GM12892 (cell line): Measurements from ENCODE around the gene OSBP2.

ENCODE experiments used
- POLR2A ChIP-seq: IDR thresholded peaks from 2 replicates; pipeline ENCODE4 v1.6.1; 2011; ENCODE audit warnings: low read depth, low read length, control low read depth
- POLR2AphosphoS5 ChIP-seq: IDR thresholded peaks from 2 replicates; pipeline ENCODE4 v1.6.1; 2011; ENCODE audit warnings: low read depth, low read length, control low read depth
- TAF1 ChIP-seq: IDR thresholded peaks from 2 replicates; pipeline ENCODE4 v1.6.1; 2011; ENCODE audit warnings: low read depth, mild to moderate bottlenecking, control low read depth, low read length, borderline replicate concordance

DNA sequence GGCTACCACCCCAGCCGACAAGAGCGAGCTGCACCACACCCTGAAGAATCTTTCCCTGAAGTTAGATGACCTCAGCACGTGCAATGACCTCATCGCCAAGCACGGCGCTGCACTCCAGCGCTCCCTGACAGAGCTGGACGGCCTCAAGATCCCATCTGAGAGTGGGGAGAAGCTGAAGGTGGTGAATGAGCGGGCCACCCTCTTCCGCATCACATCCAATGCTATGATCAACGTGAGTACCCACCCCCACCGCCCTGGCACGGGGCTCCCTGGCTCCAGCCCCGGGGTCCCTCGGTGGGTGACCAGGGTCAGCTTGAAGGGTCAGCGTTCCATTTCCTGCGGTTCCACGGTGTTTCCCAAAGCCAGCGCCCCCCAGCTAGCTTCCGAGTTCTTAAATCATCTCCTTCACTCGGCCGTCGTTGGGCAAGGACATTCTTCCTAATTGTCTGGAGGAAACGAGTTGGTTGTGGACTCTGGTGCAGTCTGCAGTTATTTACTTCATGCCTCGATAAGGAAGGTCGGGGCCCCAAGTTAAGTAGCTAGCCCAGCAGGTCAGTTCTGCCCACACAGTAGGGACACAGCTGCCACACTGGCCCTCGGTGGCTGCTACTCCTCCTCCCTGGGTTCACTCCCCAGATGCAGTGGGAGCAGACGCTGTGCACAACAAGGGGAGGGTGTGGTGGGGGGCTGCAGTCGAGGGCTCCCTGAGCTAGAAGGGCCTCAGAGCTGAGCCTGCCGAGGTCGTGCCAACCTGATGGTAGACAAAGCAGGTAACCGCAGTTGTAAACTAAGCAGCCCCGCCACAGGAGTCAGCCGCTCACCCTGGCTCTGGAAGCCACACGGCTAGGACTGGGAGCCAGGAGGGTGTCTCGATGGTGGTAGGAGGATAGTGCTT lies 176.0 kb downstream of the OSBP2 start:
- TF ChIP-seq POLR2AphosphoS5 (no peak), POLR2A (no peak), TAF1 (no peak)
